Superior temporal gyrus (tissue), 1 donor: ENCODE data around the gene FBXO33.

ENCODE experiments used
- DNase-seq: peaks from one replicate; pipeline ENCODE4 v3.0.0-alpha.2; 2016; ENCODE audit errors: extremely low spot score

Gene FBXO33

DNA sequence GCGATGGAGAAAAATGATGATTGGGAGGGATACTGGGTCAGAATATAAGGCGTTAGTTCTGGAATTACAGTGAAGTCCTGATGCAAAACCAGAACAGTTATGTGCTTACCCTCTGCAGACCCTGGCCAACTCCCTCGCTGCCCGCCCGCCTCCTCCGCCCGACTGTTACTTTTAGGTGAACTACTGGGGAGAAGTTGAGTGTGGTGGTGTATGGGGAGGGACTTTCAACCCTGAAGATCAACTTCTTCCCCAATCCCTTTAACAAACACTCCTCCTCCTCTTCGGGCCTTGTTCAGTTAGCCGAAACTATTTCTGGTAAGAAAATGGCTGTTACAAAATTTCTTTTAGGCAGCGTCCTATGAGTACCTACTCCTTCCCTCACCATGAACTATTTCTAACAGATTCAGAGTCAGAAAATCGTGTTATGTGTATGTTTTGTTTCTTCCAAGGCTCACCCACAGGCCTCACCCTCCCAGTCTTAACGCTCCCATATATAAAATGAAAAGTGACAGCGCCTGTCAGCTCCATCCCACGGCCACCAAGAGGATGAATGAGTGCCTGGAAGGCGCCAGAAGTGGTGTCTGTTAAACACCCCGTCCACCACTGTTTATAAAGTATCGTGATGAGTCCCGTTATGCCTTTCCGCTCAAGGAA lies 1.3 kb downstream of the FBXO33 start:
- DNase-seq = no peak

DNA sequence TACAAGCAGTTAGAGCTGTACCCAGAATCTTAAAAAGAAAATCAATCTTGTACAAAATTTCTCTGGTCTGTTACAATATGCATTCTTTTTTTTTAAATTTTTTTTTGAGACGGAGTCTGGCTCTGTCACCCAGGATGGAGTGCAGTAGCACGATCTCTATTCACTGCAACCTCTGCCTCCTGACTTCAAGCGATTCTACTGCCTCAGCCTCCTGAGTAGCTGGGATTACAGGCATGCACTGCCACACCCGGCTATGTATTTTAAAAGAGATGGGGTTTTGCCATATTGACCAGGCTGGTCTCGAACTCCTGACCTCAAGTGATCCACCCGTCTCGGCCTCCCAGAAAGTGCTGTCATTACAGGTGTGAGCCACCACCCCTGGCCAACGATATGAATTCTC lies 4.1 kb downstream of the FBXO33 start:
- no peak for DNase-seq

DNA sequence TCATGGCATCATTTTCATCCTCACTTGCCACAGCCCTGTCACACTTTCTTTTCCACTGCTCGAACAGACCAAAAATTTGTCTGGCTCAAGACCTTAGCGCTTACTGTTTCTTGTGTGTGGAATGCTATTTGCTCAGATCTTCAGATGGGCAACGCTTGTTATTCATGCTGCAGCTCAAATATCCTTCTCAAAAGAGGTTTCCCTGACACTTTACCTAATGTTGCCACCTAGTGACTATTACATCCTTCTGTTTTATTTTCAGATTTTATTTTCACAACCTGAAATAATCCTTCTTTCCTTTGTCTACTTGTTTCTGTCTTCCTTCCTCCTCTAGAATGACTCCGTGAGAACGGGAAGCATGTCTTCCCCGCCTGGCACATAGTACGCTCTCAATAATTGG lies 5.6 kb downstream of the FBXO33 start:
- DNase-seq = no peak

DNA sequence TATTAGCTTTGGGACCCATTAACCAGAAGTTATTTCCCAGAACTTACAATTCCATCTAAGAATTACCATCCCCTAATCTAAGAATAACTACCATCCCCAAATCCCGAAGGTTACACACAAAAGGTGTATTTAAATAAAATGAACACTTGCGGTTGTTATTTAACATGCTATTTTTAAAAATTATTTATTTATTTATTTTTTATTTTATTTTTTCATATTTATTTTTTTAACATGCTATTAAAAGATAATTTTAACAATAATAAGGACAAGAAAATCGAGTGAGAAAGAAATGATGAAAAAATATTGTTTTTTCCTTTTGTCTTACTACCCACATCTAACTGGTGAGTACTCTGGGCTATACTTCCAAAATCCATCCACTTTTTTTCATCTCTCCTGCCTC lies 6.3 kb downstream of the FBXO33 start:
- DNase-seq = no peak

DNA sequence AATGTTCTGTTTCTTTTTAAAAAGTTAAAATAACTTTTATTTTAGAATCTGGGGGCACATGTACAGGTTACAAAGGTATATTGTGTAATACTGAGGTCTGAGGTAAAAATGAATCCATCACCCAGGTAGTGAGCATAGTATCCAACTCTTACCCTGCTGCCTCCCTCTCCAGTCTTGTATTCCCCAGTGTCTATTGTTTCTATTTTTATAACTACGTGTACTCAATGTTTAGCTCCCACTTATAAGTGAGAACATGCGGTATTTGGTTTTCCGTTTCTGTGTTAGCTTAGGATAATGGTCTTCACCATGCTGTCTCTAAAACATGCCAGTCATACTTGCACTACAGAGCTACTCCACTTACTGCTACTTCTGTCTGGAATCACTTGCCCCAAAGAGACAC lies 8.4 kb downstream of the FBXO33 start:
- no peak for DNase-seq

DNA sequence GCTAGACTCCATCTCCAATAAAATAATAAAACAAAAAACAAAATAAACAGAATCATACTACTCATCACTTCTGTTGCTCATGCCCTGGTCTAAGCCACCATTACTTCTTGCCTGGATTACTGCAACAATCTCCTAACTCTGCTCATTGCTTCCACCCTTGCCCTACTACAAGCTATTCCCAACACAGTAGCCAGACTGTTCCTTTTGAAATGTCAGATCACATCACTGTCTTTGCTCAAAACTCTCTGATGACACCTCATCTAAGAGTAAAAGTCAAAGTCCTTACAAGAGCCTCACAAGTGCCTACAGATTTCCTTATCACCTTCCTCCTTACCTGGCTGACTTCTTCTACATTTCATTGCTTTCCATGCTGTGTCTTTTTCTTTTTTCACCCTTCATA lies 10.0 kb downstream of the FBXO33 start:
- no peak for DNase-seq

DNA sequence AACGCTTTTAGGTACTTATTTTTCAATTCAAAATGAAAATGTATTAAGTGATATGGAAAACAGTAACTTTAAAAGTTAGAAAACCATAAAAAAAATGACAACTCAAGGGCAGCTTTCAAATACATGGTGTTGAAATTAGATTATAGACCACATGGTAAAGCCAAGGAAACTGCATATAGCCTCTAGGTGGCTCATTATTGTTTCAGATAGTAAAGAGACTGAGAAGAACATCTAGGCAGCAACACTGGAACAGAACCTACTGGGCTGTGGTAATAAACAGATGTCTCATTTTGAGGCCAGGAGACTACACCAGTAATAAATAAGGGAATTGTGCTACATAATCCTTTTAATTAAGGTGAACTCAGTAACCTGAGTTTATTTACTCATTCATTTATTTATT lies 13.0 kb downstream of the FBXO33 start:
- DNase-seq = no peak

DNA sequence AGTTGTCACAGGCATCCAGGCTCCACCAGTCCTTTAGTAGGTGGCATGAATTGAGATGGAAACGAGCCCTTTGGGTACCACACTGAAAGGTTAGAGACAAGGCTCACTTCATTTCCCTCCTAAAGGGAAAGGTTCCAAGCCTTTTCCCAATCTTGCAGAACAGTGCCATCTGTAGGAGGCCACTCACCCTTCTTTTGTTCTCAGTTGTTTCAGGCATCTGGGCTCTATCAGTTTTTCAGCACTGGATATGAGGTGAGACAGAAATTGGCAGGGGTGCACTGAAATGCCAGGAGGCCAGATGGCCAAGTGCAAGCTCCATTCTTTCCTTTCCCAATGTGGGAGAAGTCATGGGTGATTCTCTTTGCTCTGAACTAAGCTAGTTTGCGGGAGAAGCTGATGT lies 15.2 kb downstream of the FBXO33 start:
- DNase-seq = no peak

DNA sequence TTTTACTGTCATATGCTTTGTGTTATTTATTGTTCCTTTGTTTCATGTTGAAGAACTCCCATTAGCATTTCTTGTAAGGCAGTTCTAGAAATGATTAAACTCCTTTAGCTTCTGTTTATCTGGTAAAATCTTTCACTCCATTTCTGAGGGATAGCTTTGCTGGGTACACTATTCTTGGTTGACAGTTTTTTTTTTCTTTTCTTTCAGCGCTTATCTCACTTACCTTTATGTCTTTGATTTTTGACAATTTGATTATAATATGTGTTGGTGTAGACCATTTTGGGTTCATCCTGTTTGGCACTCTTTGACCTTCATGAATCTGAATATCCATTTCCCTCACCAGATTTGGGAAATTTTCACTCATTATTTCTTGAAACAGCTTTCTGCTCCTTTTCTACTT lies 16.2 kb downstream of the FBXO33 start:
- DNase-seq = no peak

DNA sequence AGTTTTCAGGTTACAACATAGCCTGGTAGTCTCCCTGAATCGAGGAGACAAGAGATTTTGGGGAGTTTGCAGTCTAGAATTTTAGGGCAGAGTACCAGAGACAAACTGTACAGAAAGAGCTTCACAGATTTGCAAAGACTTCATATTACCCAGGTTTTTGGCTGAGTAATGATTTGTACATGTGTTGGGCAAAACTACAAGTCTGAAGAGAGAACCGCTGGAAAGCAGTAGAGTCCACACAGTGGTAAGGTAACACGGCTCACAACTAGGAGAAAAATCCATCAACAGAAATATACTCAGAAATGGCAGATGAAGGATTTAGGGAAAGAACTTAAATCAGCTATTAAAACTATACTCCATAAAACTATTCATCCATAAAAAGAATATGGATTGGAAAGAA lies 25.7 kb downstream of the FBXO33 start:
- DNase-seq = no peak

DNA sequence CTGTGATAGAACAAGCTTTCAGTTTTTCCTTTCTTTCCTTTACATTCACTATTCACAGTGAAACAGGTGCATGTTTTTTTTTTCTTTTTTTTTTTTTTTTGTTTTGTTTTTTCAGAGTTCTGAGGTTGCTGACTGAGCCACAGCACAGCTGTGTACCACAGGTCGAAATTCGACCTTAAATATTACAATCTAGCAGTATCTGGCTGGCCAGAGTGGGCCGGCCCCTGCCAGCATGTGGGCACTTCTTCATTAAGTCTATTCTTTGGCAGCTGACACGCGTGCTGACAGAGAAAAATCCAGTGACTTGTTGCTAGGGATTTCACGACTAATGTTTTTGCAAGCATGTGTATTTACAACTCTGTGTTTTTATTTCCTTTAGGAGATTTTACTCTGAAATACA lies 33.9 kb downstream of the FBXO33 start:
- DNase-seq = no peak

DNA sequence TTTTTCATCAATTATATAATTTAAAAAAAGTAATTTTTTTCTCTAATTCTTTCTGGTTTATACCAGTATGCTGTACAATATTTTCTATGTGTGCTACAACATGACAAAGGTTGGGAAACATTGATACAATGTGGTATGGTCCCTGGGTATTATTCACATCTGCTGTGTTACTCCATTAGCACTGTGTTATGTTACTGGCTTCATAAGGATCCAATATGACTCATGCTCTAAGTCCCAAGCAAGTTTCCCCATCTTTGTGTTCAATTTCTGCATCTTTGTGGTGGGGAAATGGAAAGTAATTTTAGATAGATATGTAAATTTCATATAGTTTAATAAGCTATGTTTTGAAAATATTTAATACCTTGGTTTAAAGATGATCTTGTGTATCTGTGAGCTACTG lies 35.8 kb downstream of the FBXO33 start:
- DNase-seq = no peak

DNA sequence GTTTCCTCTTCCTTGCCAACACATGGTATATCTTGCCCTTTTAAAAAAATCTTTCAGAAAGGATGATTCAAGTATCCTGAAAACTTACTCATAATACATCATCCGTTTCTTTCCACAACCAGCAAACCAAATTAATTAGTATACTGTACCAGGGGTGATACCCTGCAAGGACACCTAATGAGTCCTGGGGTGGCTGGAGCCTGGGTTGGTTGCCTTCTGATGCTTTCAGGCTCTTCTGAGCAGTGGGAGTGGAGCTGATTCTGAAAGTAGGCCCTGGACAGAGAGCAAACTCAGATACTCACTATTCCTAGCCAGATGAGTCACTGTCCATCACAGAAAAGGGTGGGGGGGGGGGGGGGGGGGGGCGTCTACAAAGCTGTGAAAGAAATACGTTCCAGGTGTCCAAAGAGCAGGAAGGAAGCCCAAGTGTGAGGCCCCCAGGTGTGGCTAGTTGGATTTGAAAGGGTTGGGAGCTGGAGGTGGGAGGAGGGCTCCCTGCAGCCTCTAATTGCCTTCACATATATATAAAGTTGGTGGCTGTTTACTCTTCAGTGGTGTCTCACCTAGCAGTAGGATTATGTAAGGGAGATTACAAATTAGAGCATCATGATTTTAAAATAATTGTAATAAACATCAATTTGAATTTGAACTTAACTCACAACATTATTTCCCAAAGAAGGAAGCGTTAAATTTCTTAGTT lies 36.5 kb downstream of the FBXO33 start:
- no peak for DNase-seq

DNA sequence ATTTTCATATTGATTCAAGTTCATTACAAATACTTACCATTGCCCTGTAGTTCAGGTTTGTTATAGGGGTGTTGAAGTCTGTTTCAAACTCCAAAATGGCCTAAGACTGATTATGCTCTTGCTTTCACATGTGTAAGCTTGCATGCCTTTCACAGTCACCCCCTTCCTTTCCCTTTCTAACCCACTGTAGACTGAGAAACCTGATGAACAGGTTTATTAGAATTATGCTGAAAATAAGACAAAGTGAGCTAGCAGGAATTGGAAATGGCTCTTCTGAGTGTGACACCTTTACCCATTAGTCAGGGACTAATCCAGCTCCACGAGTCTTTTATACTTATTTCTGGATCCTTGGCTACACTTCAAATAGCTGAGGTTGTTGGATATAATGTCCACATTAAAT lies 38.9 kb downstream of the FBXO33 start:
- no peak for DNase-seq

DNA sequence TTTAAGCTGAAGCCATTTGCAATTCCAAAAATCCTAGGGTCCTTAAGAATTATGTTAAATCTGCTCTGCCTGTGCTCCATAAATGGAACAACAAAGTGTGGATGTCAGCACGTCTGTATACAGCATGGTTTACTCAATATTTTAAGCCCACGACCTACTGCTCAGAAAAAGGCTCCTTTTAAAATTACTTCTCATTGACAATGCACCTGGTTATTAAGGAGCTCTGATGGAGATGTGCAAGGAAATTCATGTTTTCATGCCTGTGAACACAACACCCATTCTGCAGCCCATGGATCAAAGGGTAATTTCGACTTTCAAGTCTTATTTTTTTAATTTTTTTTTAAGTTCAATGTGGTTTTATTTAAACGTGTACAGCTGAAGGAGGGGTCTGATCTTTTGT lies 48.1 kb downstream of the FBXO33 start:
- no peak for DNase-seq

DNA sequence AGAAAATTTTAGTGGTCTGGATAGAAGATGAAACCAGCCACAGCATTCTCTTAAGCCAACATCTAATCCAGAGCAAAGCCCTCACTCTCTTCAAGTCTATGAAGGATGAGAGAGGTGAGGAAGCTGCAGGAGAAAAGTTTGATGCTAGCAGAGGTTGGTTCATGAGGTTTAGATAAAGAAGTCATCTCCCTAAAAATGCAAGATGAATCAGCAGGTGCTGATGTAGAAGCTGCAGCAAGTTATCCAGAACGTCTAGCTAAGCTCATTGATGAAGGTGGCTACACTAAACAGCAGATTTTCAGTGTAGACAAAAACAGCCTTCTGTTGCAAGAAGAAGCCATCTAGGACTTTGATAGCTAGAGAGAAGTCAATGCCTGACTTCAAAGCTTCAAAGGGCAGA lies 48.5 kb downstream of the FBXO33 start:
- no peak for DNase-seq

DNA sequence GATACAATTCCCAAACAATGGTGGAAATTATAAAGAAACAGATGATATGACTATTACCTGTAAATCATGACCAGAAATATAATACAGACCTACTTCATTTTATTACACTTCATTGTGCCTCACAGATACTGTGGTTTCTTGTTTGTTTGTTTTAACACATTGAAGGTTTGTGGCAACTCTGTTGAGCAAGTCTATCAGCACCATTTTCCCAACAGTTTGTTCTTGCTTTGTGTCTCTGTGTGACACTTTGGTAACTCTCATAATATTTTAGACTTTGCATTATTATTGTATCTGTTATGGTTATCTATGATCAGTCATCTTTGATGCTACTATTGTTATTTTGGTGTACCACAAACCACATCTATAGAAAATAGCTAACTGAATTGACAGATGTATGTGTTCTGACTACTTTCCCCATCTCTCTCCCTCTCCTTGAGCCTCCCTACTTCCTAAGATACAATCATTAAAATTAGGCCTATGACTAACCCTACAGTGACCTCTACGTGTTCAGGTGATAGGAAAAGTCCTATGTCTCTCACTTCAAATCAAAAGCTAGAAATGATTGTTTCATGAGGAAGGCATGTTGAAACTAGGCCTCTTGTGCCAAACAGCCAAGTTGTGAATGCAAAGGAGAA lies 49.1 kb downstream of the FBXO33 start:
- DNase-seq = no peak

DNA sequence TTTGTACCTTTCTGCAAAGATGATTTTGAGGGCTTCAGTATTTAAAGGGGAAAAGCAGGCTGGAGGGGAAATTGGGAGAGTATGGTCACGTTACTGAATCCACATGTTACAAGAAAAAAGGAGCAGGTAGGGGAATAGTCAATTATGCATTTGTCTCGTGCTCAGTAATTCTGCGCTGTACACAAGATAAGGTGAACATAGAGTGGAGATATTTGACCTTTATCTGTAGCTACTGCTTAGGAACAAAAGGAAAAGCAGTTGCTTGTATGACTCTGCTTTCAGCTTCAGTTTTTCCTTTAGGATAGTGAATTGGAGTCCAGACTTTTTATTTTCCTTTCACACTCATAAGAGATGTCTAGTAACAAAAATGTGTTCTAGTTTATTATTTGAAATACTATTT lies 49.8 kb downstream of the FBXO33 start:
- DNase-seq = no peak

DNA sequence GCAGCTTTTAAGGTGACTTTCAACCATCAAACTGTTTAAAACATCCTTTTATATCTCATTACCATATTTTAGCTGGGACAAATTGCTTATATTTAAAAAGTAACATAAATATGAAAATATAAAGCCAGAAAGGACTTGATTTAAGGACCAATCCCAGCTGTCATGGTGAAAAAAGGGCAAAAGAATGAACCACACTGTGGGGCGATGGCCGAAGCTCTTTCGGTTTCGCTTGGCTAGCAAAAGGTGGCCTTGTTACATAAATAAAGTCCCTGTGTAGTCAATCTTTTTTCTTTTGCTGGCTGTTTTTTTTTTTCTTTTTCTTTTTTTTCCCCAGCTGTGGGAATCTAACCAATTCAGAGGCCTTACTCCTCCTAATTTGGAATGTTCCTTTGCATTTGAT lies 50.9 kb downstream of the FBXO33 start:
- peak; percentile 62 for DNase-seq

DNA sequence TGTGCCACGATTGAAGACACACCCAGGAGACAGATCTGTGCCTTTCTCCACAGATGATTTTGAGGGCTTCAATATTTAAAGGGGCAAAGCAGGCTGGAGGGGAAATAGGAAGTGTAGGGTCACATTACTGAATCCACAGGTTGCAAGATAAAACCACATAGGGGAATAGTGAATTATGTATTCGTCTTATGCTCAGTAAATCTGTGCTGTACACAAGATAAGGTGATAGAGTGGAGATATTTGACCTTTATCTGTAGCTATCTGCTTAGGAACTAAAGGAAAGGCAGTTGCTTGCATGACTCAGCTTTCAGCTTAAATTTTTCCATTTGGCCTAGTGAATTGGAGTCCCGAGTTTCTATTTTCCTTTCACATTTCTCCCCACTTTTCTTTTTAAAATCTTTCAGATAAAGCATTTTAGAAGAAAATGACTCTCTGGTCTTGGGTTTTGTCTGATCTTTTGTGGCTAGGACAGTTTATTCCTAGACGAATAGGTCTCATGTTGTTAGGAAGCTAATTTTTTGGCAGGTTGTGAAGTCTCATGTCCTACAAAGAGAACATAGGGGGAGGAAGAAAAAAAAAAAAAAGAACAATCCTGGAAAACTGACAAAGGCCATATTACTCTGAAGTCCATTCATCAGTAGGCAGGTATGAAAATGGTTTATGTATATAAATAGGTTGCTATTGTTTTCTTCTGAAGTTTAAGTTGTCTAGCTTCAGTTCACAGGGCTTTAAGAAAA lies 55.4 kb downstream of the FBXO33 start:
- no peak for DNase-seq

DNA sequence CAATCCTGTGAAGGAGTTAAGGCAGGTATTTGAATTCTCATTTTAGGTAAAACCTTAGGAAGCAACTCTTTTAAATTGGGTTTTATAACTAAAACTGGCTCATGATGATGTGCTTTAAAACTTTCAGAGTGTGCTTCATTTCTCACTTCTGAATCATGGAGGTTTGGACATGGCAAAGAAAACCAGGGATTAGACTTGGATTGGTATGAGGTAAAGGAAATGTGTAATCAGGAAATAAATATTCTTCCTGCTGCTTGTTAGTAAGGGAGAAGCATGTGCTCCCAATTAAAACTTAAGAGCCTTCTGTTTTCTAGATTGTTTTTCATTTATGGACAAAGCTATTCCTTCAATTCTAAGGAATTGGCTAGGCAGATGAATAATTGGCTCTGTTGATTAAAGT lies 57.4 kb downstream of the FBXO33 start:
- DNase-seq = no peak

DNA sequence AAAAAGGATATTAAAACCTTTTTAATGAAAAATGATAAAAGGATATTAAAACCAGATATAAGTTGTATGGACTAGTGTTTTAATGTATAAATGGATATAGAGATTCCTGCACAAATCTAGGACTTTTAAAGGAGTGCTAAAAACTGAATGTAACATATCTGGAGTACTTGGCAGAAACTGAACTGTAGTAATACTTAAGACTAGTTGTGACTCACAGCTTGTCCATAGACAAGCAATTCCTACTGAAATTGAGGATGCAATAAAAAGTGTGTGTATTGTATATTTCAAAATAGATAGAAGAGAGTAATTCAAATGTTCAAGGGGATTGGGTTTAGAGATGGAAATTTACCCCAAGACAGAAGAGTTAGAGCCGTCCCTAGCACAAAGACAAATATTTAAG lies 59.6 kb downstream of the FBXO33 start:
- DNase-seq = no peak

DNA sequence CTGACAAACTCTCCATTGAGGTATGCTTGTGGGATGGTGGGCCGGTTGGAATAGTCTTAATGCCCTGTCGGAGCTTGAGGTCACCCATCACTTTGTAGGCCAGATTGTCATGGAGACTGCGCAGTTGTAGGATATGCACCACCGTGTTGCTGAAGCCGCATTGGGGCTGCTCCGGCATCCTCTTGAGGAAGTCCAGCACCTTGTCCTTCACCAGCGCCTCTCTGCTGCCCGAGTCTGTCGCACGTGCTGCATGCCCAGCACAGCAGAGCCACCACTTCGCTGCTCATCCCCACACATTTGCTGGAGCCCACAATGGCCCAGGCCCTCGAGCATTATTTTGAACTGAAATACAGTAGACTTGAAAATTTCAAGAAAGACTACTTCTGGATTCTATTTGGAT lies 61.8 kb downstream of the FBXO33 start:
- DNase-seq = no peak
